Breast epithelium (tissue), 3 donors: ENCODE data around the gene TUB.

Experiments used
- CTCF ChIP-seq, 3 donors: fragments of 450-650 bp; IDR thresholded peaks; one replicate each; pipeline ENCODE4 v1.5.1; 2016 to 2017; ENCODE audit warnings: antibody characterized with exemption in 3 of 3, mild to moderate bottlenecking in 3 of 3, moderate library complexity in 3 of 3
- POLR2A ChIP-seq: fragments of 450-650 bp; IDR thresholded peaks from one replicate; pipeline ENCODE4 v1.6.1; 2016; ENCODE audit warnings: antibody characterized with exemption, mild to moderate bottlenecking, moderate library complexity

GRCh38 chr11:8086001-8086479 lies 5.0 kb downstream of the TUB start:
- TF ChIP-seq CTCF (IDR thresholded peaks at IDR 0.05) (no peak), POLR2A (no peak)
